ENCODE data around the gene SUPT3H. TPM values are rescaled to one million over a fixed set of nuclear protein-coding genes. Genes with fewer than 3 reads are reported as not detected.
"Not testable (repeated sequence)": the region's sequence is repeated elsewhere in the genome, so short reads cannot be mapped to it uniquely, and the experiment has no call there.

SUPT3H gene
- polyA plus RNA-seq, 3 donors = 22.1 to 24.9 (median 23.0) TPM

DNA sequence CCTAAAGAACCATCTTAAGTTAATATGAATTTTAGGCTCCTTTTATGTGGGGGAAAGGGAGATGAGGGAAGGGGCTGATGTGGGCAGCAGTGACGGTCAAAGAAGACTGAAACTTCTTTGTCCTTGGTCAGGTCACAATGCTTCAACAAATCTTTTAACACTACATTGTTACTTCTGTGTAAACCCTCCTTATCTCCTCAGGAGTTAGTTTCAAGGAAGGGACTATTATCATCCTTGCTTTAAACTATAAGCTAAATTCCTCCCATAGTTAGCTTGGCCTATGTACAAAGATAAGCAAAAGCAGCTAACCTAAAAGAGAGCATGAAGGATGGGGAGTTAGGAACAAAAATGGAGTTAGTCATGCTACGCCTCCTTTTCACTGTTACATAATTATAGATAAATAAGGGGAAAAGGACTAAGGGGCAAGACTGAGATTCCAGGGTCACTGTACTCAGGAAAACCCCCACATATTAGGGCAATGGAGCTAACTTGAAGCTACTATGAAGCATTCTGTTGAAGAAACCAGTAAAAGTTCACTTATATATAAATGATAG lies 222.3 kb downstream of the SUPT3H start:
- no peak for DNase-seq (ENCODE audit: extremely low read depth in 1 of 11, low read depth in 9 of 11, low spot score in 4 of 11)

- no peak for DNase-seq (ENCODE audit: extremely low read depth in 1 of 11, low read depth in 9 of 11, low spot score in 4 of 11)
Observed at GRCh38 chr6:45154679-45155078, 223.1 kb downstream of the SUPT3H start.

GRCh38 chr6:45148711-45149341 lies 228.9 kb downstream of the SUPT3H start:
- no peak for DNase-seq (ENCODE audit: extremely low read depth in 1 of 11, low read depth in 9 of 11, low spot score in 4 of 11)

DNA sequence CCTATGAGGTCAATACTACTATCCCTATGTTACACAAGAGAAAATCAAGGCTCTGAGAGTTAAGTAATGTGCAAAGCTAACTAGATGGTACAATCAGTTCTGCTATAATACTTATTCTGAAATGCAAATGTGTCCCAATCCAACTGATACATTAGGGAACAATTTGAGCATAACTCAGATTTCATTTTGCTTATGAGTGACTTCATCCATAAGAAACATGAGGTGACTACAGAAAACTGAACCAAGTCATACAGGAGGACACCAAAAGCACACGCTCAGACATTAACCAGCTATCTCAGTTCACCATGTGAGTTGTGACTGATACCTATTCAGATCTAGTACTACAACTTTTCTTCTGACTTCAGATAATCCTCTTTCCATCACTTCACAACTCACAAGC lies 229.5 kb downstream of the SUPT3H start:
- no peak for DNase-seq (ENCODE audit: extremely low read depth in 1 of 11, low read depth in 9 of 11, low spot score in 4 of 11)

DNA sequence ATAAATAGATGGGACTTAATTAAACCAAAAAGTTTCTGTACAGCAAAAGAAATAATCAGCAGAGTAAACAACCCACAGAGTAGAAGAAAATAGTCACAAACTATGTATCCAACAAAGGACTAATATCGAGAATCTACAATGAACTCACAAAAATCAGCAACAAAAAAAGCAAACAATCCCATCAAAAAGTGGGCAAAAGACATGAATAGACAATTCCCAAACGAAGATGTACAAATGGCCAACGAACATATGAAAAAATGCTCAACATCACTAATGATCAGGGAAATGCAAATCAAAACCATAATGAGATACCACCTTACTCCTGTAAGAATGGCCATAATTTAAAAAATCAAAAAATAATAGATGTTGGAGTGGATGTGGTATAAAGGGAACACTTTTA lies 232.1 kb downstream of the SUPT3H start:
- not testable (repeated sequence) for DNase-seq (ENCODE audit: extremely low read depth in 1 of 11, low read depth in 9 of 11, low spot score in 4 of 11)

DNA sequence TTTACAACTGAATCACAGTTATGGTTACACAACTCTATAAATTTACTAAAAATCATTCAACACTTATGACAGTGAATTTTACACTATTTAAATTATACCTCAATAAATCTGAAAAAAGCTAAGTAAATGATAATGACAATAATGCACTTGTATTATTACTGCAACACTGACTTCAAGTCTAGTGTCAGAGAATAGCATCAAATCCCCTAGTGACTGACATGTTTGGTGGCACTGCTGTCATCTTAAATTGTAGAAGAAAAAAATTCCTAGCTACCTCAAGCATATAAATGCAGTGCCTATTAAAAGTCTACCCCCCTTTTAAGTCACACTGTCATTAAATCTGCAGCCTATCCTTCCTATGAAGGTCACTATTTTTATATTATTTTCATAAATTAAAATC lies 239.0 kb downstream of the SUPT3H start:
- DNase-seq (ENCODE audit: extremely low read depth in 1 of 11, low read depth in 9 of 11, low spot score in 4 of 11) = no peak

- no peak for DNase-seq (ENCODE audit: extremely low read depth in 1 of 11, low read depth in 9 of 11, low spot score in 4 of 11)
Observed at GRCh38 chr6:45136495-45136894, 241.2 kb downstream of the SUPT3H start.

- DNase-seq (ENCODE audit: extremely low read depth in 1 of 11, low read depth in 9 of 11, low spot score in 4 of 11) = no peak
Observed at GRCh38 chr6:45132658-45133294, 245.0 kb downstream of the SUPT3H start.

DNA sequence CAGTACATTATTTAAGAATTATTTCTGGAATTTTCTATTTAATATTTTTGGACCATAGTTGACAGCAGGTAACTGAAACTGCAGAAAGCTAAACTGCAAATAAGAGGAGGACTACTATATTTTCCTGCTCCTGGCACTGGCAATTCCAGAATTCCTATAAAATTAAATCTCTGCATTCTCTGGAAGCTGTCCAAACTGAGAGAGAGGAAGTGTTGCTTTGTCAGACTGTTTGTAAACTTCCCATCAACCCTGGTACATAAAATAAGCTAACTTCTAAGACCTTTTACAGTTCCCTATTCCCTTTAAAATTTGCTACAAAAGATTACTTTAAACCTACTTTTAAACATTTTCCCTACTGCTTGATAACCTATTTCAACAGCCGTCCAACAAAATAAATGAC lies 245.7 kb downstream of the SUPT3H start:
- DNase-seq (ENCODE audit: extremely low read depth in 1 of 11, low read depth in 9 of 11, low spot score in 4 of 11) = peak in 7 of 11 donors; percentile 0 to 37 (median 7)

DNA sequence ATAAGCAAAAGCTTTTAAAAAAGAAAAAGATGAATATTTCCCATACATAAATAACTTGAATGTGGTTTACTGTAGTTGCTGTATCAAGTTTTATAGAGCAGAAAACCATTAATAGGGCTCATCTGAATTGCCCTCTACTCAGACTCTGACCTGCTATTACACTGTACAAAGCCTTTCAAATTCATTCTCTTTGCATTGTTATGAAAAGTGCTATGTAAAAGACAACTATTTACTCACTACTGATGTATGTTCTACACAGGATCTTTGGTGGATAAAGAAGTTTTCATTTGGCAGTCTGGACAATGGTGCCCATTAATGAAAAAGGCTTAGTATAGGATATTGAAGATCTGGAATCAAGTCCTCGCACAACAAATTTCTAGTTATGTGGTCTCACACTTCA lies 248.7 kb downstream of the SUPT3H start:
- DNase-seq (ENCODE audit: extremely low read depth in 1 of 11, low read depth in 9 of 11, low spot score in 4 of 11) = no peak

DNA sequence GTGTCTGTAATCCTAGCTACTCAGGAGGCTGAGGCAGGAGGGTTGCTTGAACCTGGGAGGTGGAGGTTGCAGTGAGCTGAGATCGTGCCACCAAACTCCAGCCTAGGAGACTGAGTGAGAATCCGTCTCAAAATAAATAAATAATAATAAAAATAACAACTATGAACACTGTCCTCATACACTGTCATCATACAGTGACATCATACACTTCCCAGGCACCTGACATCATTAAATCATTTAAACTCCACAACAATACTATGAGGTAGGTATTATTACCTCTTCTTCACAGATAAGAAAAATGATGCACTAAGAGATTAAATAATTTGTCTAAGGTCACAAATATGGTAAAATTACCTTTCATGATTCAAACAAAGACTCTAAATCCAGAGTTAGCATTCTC lies 250.5 kb downstream of the SUPT3H start:
- no peak for DNase-seq (ENCODE audit: extremely low read depth in 1 of 11, low read depth in 9 of 11, low spot score in 4 of 11)

GRCh38 chr6:45126033-45126432 lies 251.7 kb downstream of the SUPT3H start:
- DNase-seq (ENCODE audit: extremely low read depth in 1 of 11, low read depth in 9 of 11, low spot score in 4 of 11) = no peak

DNA sequence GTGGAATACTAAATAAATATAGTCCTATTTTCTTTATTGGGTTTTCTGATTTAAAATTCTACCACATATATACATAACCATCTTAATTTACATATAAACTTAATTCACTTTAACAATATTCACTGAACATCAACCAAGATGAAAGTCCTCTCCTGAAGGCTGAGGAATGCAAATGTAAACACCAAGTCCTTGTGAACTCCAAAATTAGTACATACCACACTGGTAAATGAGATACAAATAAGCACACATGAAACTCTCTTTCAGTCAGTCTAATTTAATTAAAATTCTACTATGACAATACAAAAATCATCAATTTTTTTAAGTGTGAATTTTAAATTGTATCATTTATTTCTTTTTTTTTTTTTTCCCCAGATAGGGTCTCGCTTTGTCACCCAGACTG lies 254.7 kb downstream of the SUPT3H start:
- no peak for DNase-seq (ENCODE audit: extremely low read depth in 1 of 11, low read depth in 9 of 11, low spot score in 4 of 11)

GRCh38 chr6:45118754-45119153 lies 259.0 kb downstream of the SUPT3H start:
- no peak for DNase-seq (ENCODE audit: extremely low read depth in 1 of 11, low read depth in 9 of 11, low spot score in 4 of 11)

GRCh38 chr6:45116714-45117410 lies 260.9 kb downstream of the SUPT3H start:
- no peak for DNase-seq (ENCODE audit: extremely low read depth in 1 of 11, low read depth in 9 of 11, low spot score in 4 of 11)

DNA sequence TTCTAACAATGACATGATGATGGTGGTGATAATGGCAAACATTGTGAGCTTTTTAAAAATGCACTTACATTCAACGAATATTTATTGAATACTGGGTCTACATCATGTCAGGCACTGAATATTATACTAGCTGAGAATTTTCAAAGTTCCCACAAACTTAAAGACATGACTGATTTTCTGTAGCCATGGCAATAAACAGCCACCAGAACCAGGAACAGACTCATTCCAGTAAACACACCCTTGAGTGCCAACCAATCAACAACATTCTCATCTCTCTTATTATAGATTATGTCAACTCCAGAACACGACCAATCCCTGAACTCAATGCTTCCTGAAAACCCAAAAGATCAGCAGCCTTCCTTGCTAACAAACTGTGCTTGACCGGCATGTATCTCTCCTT lies 262.0 kb downstream of the SUPT3H start:
- no peak for DNase-seq (ENCODE audit: extremely low read depth in 1 of 11, low read depth in 9 of 11, low spot score in 4 of 11)

GRCh38 chr6:45112711-45113110 lies 265.0 kb downstream of the SUPT3H start:
- DNase-seq (ENCODE audit: extremely low read depth in 1 of 11, low read depth in 9 of 11, low spot score in 4 of 11) = no peak

GRCh38 chr6:45109551-45109950 lies 268.2 kb downstream of the SUPT3H start:
- no peak for DNase-seq (ENCODE audit: extremely low read depth in 1 of 11, low read depth in 9 of 11, low spot score in 4 of 11)

- no peak for DNase-seq (ENCODE audit: extremely low read depth in 1 of 11, low read depth in 9 of 11, low spot score in 4 of 11)
Observed at GRCh38 chr6:45105170-45105820, 272.4 kb downstream of the SUPT3H start.

DNA sequence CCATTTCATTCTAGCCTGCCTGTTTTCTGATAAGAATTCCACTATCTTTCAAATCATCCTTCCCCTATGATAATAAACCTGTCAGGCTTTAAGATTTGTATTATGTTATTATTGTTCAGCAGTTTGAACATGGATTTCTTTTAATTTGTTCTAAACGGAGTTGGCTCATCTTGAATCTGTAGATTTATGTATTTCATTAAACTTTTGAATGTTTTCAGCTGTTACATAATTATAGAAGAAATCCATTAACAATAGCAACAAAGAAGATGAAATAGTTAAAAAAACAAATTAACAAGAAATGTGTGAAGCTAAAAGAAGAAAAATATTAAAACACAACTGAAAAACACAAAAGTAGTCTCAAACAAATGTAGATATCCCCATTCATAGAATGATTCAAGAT lies 273.3 kb downstream of the SUPT3H start:
- DNase-seq (ENCODE audit: extremely low read depth in 1 of 11, low read depth in 9 of 11, low spot score in 4 of 11) = no peak

Data from renal cortex interstitium (tissue), 11 donors.